ENCODE measurements around the gene FCN3. TPM values are rescaled to one million over a fixed set of nuclear protein-coding genes. Genes with fewer than 3 reads are reported as not detected.

The FCN3 gene
- not detected for total RNA-seq

DNA sequence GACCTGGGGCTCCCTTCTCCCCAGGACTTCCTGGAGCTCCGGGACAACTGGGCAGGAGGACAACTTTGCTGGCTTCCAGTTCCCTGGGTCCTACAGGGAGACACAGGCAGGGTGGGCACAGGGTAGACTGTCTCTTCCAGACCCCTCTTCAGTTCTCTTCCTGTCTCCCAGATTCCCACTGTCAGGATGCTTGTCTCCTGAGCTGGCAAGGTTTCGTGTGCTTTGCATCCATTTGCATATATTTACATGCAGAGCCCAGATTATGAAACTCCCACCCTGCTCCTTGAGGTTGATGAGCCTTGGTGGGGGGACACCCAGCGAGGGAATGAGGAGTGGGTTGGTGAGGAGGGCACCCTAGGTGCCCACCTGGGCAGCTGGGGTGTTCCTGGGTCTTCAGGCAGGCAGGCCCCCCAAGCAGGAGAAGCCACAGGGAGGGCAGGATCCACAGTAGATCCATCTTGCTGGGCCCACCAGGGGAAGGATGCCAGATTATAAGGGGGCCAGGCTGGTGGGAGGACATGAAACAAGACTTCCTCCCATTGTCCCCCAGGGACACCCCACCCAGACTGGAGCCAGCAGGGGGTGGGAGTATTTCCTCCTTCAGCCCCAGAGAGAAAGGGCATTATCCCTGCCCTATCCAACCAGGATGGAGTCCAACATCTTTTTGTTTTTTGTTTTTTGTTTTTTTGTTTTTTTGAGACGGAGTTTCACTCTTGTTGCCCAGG lies at the start of gene FCN3:
FCN3 (minus strand) TSS at position 463 of the 725 bp plus-strand sequence; CDS start at position 457, 6 bp downstream.
- Histone ChIP-seq H3K4me3 (no peak within 1 kb of the TSS), H3K4me1 (no peaks in the 10 kb centered on the region), H3K27ac (no peak within 1 kb of the TSS), H3K27me3 (no peaks in the 10 kb centered on the region), H3K9me3 (no peaks in the 10 kb centered on the region), H3K36me3 (no peaks in the 10 kb centered on the region)
- DNase-seq: no peak
- TF ChIP-seq, protein P1, sequence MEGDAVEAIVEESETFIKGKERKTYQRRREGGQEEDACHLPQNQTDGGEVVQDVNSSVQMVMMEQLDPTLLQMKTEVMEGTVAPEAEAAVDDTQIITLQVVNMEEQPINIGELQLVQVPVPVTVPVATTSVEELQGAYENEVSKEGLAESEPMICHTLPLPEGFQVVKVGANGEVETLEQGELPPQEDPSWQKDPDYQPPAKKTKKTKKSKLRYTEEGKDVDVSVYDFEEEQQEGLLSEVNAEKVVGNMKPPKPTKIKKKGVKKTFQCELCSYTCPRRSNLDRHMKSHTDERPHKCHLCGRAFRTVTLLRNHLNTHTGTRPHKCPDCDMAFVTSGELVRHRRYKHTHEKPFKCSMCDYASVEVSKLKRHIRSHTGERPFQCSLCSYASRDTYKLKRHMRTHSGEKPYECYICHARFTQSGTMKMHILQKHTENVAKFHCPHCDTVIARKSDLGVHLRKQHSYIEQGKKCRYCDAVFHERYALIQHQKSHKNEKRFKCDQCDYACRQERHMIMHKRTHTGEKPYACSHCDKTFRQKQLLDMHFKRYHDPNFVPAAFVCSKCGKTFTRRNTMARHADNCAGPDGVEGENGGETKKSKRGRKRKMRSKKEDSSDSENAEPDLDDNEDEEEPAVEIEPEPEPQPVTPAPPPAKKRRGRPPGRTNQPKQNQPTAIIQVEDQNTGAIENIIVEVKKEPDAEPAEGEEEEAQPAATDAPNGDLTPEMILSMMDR (IDR thresholded peaks at IDR 0.05): no peak
- no peak for TF ChIP-seq POLR2A (IDR thresholded peaks at IDR 0.05)

DNA sequence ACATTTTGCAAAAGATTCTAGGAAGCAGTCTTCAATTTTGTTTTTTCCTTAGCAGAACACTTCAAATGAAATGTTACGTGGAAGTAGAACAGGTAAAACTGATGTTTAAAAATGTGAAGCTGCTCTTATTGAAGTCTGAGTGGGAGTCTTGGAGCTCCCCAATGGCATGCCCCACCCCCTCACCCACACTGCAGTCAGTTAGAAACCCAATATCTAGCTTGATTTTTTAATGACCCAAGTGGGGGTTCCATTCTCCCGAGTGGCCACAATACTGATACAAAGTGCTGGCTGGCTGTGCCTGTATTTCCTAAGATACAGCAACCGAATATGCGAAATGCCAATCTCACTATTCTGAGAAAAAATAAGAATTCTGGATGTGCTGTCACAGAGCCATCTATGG lies 49.1 kb upstream of the FCN3 start:
- peaks cover 0 to 14% (median 7%) of the 10 kb centered on the region in 4 donors for H3K4me1 ChIP-seq
- DNase-seq: no peak
- peaks cover 0 to 30% (median 0%) of the 10 kb centered on the region in 3 donors for H3K36me3 ChIP-seq
- no peak overlapping the region for H3K27ac ChIP-seq
- H3K9me3 ChIP-seq: no peaks in the 10 kb centered on the region
- TF ChIP-seq, protein P1 (IDR thresholded peaks at IDR 0.05): no peak
- H3K4me3 ChIP-seq: no peak overlapping the region
- H3K27me3 ChIP-seq: no peaks in the 10 kb centered on the region

GRCh38 chr1:27418326-27419185 lies 43.9 kb upstream of the FCN3 start:
- Histone ChIP-seq H3K36me3 (peaks cover 0 to 52% (median 0%) of the 10 kb centered on the region in 3 donors), H3K27ac (peak overlapping the region; percentile 43 to 78 (median 50)), H3K4me3 (no peak overlapping the region), H3K9me3 (no peaks in the 10 kb centered on the region), H3K4me1 (peaks cover 0 to 32% (median 11%) of the 10 kb centered on the region in 4 donors), H3K27me3 (no peaks in the 10 kb centered on the region)
- no peak for TF ChIP-seq POLR2A (IDR thresholded peaks at IDR 0.05)
- TF ChIP-seq, protein P1 (IDR thresholded peaks at IDR 0.05): no peak
- peak in 2 of 3 donors; percentile 51 to 78 for DNase-seq

- H3K4me1 ChIP-seq: peaks cover 0 to 32% (median 11%) of the 10 kb centered on the region in 4 donors
- no peaks in the 10 kb centered on the region for H3K27me3 ChIP-seq
- peak overlapping the region; percentile 43 to 78 (median 50) for H3K27ac ChIP-seq
- no peak overlapping the region for H3K4me3 ChIP-seq
- no peaks in the 10 kb centered on the region for H3K9me3 ChIP-seq
- peaks cover 0 to 61% (median 0%) of the 10 kb centered on the region in 3 donors for H3K36me3 ChIP-seq
- no peak for DNase-seq
- TF ChIP-seq POLR2A (IDR thresholded peaks at IDR 0.05): no peak
- TF ChIP-seq, protein P1 (IDR thresholded peaks at IDR 0.05): no peak
Observed at GRCh38 chr1:27417713-27418112, 43.1 kb upstream of the FCN3 start.

GRCh38 chr1:27416387-27417111 lies 41.9 kb upstream of the FCN3 start:
- H3K36me3 ChIP-seq: peaks cover 0 to 72% (median 2%) of the 10 kb centered on the region in 3 donors
- DNase-seq: peak in 2 of 3 donors; percentile 64 to 77
- H3K9me3 ChIP-seq: no peaks in the 10 kb centered on the region
- peaks cover 0 to 32% (median 11%) of the 10 kb centered on the region in 4 donors for H3K4me1 ChIP-seq
- peak overlapping the region in 2 of 4 donors; percentile 56 to 78 for H3K27ac ChIP-seq
- no peaks in the 10 kb centered on the region for H3K27me3 ChIP-seq
- no peak for TF ChIP-seq POLR2A (IDR thresholded peaks at IDR 0.05)
- TF ChIP-seq, protein P1 (IDR thresholded peaks at IDR 0.05): peak; percentile 46 to 73 (median 70)
- H3K4me3 ChIP-seq: no peak overlapping the region
